Astrocyte of the hippocampus (primary cell): ENCODE results near the gene KCNQ1OT1.

Source experiments
- DNase-seq: peaks from one replicate; pipeline ENCODE4 v3.0.0; 2011; ENCODE audit warnings: low read depth, low spot score

KCNQ1OT1 gene

GRCh38 chr11:2737226-2737590, 37.4 kb upstream of the KCNQ1OT1 start:
- DNase-seq = no peak

- no peak for DNase-seq
These were observed 36.9 kb upstream of the KCNQ1OT1 start for GRCh38 chr11:2736577-2737225.

- DNase-seq = no peak
These were observed 35.3 kb upstream of the KCNQ1OT1 start for GRCh38 chr11:2735053-2735589.

- no peak for DNase-seq
These were observed 34.6 kb upstream of the KCNQ1OT1 start for GRCh38 chr11:2734181-2735052.

GRCh38 chr11:2732940-2733628, 33.3 kb upstream of the KCNQ1OT1 start:
- no peak for DNase-seq

GRCh38 chr11:2732261-2732939, 32.6 kb upstream of the KCNQ1OT1 start:
- no peak for DNase-seq

GRCh38 chr11:2731130-2732125, 31.6 kb upstream of the KCNQ1OT1 start:
- peak; percentile 79 for DNase-seq

GRCh38 chr11:2730272-2731129, 30.7 kb upstream of the KCNQ1OT1 start:
- DNase-seq = no peak

- DNase-seq = no peak
These were observed 30.0 kb upstream of the KCNQ1OT1 start for GRCh38 chr11:2729841-2730240.

GRCh38 chr11:2728663-2729332, 29.0 kb upstream of the KCNQ1OT1 start:
- no peak for DNase-seq

GRCh38 chr11:2728128-2728662, 28.4 kb upstream of the KCNQ1OT1 start:
- no peak for DNase-seq

GRCh38 chr11:2726964-2727363, 27.2 kb upstream of the KCNQ1OT1 start:
- no peak for DNase-seq

- DNase-seq = peak; percentile 52
These were observed 25.8 kb upstream of the KCNQ1OT1 start for GRCh38 chr11:2725368-2726300.

GRCh38 chr11:2724653-2725367, 25.0 kb upstream of the KCNQ1OT1 start:
- DNase-seq = peak; percentile 32

GRCh38 chr11:2724104-2724503, 24.3 kb upstream of the KCNQ1OT1 start:
- no peak for DNase-seq

GRCh38 chr11:2722955-2723354, 23.2 kb upstream of the KCNQ1OT1 start:
- no peak for DNase-seq
